ENCODE results near the gene EFCAB14.
"Not testable (repeated sequence)": the region's sequence is repeated elsewhere in the genome, so short reads cannot be mapped to it uniquely, and the experiment has no call there.

The EFCAB14 gene

DNA sequence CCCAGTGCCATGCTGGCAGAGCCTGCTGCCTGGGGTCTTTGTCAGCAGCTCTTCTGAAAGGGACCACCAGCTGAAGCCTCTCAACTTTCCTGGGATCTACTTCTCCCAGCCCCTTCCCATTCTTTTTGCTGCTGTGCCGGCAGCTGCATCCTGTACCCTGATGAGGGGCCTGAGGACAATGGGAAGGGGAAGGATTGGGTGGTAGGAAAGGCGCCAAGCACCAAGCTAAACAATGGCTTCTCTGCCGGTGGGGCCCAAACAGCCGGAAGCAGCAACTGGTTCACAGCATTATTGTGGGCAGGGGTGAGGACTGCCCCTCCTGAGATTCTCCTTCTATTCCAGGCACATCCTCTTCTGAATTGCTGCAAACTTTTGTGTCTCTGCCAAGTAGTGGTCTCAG lies 5.0 kb upstream of the EFCAB14 start:
- DNase-seq (ENCODE audit: low read depth in 1 of 2, low spot score in 1 of 2), result no peak

DNA sequence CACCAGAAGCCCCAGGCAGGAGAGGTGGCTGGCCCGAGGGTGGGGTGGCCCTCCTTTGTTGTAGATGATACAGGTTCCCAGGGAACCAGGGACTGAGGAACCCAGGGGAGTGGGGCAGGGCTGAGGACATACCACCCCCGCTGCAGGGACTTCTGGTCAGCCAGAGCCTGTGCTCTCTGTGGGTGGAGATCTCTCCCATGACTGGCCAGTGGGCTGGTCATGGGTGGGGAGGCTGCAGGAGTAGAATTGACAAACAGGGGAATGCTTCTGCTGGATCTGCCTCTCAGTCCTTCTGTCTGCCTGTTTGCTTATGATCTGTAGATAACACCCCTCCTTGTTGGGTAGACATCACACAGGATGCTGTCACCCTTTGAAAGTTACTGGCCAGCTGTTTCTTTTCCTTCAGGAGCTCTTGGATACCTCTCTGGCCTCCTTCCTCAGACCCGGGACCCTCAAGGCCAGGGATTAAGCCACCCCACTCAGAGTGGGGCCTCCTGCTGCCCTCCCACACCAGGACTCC lies 2.8 kb upstream of the EFCAB14 start:
- DNase-seq (ENCODE audit: low read depth in 1 of 2, low spot score in 1 of 2), result no peak

DNA sequence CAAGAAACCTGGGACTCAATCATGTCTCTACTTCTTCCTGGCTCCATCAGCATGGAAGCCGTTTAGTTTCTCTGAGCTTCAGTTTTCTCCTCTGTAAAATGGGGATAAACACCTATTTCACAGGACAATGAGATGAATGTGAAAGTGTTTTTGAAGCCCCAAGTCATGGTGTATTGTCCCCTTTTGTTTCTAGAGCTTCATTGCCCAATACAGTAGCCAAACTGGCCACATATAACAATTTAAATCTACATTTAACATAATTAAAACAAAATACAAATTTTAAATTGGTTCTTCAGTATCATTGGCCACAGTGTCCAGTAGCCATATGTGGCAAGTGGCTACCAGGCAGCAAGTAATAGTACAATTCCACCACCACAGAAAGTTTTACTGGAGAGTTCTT lies 2.3 kb upstream of the EFCAB14 start:
- no peak for DNase-seq (ENCODE audit: low read depth in 1 of 2, low spot score in 1 of 2)

DNA sequence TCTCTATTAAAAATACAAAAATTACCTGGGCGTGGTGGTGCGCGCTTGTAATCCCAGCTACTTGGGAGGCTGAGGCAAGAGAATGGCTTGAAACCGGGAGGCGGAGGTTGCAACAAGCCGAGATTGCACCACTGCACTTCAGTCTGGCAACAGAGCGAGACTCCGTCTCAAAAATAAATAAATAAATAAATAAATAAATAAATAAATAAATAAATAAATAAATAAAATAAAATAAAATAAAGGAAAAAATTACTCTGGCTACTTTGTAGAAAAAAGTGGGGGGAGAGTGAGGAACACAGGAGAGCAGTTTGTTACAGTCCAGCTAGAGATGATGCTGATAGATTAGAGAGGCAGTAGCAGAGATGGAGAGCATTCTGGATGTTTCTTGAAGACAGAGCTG lies 1.4 kb upstream of the EFCAB14 start:
- not testable (repeated sequence) for DNase-seq (ENCODE audit: low read depth in 1 of 2, low spot score in 1 of 2)

DNA sequence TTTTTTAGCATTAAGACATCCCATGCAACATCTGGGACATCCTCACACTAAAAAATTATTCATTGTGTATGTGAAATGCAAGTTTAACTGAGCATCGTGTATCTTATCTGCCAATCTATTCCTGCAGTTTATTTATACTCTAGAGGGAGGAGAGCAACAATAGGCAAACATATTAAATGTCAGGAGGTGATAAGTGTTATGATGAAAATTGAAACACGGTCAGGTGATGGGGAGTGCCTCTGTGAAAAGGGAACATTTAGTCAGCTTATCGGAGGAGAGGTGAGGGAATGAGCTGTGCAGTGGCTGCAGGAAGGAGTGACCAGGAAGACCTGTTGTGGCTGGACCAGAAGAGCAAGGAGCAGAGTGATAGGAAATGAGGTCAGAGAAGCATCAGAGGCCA lies 775 bp upstream of the EFCAB14 start:
- DNase-seq (ENCODE audit: low read depth in 1 of 2, low spot score in 1 of 2), result no peak

DNA sequence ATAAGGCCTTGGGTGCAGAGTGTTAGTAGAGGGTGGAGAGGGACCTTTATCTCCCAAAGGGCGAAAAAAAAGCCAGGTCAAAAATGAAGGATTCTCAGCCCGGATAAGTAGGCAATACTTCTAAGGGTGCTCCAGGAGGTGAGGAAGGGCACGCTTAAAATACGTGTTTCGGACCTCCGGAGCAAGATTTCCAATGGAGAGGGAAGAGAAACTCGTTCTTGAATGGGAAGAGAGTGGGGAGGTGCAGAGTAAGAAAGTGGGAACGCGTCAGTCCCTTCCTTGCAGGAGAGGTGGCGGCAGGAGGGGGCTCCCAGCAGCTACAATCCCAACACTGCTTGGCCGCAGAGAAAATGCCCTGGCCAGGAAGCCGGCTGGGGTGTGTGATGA lies 581 bp downstream of the EFCAB14 start:
- no peak for DNase-seq (ENCODE audit: low read depth in 1 of 2, low spot score in 1 of 2)

DNA sequence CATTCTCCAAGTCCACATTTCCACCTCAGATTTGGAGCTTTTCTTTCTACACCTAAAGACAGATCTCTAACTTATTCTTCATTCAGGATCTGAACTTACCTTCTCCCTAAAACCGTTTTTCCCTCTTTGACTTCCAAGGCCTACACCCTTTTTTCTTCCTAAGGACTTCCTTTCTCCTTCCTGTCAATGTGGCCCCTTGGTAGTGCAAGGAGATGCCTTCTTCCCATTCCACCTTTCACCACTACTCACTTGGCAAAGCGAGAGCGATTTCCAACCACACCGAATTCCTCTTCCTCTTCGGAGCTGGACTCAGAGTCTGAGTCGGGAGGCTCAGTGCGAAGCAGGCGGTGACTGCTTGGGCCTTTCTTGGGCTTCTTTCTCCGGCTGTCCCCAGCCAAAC lies 1.3 kb downstream of the EFCAB14 start:
- no peak for DNase-seq (ENCODE audit: low read depth in 1 of 2, low spot score in 1 of 2)

DNA sequence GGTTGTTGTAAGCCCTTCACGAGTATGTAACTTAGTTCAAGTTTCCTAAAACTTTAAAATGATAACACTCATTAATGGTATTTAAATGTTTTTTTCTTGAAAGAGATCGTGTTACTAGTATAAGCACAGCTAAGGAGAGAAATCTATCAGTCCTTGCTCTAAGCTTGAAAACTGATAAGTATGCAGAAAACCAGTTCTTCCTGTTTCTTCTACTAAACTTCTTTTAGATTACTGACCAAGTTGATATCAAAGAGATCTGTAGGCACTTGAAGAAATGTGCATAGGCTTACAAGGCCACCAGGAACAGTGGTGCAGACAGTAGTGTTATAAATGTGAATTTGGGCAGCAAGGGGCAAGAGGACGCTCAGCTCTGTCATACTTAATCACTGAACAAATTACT lies 3.9 kb downstream of the EFCAB14 start:
- no peak for DNase-seq (ENCODE audit: low read depth in 1 of 2, low spot score in 1 of 2)

DNA sequence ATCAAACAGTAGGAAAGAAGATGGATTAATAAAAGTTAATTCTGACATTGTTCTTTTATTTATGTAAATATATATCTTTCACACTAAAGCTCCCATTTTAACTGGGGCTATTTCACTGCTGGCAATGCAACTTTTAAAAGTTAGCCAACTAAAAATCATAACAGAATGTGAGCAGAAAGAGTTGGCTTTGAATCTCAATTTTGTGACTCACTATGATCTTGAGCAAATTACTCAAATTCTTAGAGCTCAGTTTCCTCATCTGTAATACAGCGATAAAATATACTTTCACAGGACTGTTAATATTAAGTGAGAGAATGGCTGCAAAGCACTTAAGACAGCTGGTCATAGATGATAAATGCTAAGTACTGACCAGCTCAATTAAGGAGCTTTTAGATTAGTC lies 10.8 kb downstream of the EFCAB14 start:
- no peak for DNase-seq (ENCODE audit: low read depth in 1 of 2, low spot score in 1 of 2)

DNA sequence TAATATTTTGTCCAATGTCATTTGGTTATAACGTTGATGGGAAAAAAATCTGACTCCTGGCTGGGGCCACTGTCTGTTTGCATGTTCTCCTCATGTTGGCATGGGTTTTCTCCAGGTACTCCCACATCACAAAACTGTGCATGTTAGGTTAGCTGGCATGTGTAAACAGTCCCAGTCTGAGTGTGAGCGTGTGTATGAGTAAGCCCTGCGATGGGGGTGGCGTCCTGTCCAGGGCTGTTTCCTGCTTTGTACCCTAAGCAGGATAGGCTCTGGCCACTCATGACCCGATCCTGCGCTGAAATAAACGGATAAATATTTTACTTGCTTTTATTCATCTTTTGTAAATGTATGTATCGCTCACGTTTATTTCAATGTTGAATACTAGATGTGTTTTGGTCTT lies 13.5 kb downstream of the EFCAB14 start:
- no peak for DNase-seq (ENCODE audit: low read depth in 1 of 2, low spot score in 1 of 2)

DNA sequence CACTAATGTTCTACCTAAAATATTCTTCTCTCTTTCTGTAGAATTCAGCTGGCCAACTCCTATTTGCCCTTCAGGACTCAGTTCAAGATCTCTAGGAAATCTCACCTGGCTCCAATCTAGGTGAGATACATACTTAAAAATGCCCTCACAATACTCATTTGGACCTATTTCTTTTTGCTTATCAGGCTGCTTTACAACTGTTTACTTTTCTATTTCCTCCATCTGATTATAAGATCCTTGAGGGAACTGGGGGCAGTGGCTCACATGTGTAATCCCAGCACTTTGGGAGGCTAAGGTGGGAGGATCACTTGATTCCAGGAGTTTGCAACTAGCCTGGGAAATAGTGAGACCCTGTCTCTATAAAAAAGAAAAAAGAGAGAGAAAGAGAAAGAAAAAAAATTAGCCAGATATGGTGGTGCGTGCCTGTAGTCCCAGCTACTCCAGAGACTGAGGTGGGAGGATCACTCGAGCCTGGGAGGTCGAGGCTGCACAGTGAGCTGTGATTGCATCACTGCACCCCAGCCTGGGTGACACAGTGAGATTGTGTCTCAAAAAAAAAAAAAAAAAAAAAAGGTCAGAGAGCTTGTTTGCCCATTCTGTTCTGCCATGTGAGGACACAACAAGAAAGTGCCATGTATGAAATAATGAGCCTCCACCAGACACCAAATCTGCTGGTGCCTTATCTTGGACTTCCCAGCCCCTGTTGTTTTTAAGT lies 14.8 kb downstream of the EFCAB14 start:
- DNase-seq (ENCODE audit: low read depth in 1 of 2, low spot score in 1 of 2), result no peak

DNA sequence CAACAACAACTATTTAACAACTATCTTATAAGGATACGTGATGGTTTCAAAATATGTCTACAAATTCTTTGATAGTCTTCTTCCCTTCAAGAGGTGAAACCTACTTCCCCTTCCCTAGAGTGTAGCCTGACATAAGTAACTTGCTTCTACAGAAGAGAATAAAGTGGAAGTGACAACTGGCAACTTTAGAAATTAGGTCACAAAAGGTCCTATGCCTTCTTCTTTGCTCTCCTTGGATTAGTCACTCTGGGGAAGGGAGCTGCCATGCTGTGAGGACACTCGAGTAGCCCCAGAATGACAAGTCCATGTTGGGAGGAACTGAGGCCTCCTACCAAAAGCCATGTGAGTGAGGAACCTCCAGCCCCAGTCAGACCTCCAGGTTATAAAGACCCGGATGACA lies 19.2 kb downstream of the EFCAB14 start:
- DNase-seq (ENCODE audit: low read depth in 1 of 2, low spot score in 1 of 2), result no peak

DNA sequence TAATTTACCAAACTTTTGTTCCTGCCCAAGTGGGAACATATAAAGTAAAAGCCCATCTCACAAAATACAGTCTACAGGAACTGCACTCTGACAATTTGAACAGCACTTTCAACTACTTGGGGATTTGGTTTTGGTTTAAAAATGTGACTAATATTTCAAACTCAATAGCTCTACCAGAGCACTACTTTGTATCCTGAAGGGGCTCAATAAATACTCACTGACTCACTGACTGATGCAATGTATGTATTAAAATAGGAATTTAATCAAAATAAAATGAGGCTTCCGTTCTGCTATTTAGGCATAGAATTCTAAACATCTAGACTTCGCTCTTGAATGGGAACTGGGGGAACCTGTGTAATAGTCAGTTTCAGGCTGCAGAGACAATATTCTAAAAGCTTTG lies 21.9 kb downstream of the EFCAB14 start:
- no peak for DNase-seq (ENCODE audit: low read depth in 1 of 2, low spot score in 1 of 2)

DNA sequence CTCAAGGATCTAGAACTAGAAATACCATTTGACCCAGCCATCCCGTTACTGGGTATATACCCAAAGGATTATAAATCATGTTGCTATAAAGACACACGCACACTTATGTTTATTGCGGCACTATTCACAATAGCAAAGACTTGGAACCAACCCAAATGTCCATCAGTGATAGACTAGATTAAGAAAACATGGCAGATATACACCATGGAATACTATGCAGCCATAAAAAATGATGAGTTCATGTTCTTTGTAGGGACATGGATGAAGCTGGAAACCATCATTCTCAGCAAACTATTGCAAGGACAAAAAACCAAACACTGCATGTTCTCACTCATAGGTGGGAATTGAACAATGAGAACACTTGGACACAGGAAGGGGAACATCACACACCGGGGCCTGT lies 24.2 kb downstream of the EFCAB14 start:
- DNase-seq (ENCODE audit: low read depth in 1 of 2, low spot score in 1 of 2), result not testable (repeated sequence)

DNA sequence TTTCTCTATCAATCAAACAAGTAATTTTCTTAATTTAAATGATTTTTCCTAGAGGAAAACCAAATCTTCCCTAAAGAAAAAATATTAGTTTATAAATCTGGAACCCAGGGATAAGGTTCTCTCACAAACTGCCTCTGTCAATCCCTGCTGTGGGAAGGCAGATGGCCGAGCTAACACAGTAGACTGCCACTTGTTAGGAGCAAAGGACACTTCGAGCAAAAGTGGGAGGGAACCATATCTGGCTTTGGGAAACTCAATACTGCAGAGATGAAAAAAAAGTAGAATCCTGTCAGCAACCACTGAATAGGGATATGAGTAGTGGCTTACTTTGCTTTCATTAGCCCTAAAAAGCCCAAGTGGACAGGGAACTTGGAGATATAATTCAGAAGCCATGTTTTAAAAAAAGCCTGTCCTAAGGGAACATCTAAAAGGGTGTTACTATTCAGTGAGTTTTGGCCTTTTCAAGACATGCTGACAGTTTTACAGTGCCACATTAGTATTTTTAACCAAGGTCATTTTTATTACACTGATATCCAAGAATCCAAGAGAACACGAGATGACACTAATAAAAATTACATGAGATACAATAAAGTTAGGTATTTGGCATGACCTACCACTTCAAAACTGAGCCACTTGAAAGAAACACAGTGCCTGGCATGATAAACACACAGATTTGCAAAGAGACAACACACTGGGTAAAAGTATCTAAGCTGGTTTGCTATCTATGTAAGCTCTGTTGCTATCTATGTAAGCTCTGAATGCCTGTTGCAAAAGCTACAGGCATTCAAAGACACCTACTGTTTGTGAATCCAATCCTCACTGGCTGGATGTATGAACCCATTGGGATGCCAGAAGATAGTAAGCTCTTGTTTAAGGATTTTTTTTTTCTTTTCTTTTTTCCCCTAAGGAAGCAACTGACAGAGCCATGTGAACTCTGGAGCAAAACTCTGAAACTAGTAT lies 25.8 kb downstream of the EFCAB14 start:
- DNase-seq (ENCODE audit: low read depth in 1 of 2, low spot score in 1 of 2), result no peak

DNA sequence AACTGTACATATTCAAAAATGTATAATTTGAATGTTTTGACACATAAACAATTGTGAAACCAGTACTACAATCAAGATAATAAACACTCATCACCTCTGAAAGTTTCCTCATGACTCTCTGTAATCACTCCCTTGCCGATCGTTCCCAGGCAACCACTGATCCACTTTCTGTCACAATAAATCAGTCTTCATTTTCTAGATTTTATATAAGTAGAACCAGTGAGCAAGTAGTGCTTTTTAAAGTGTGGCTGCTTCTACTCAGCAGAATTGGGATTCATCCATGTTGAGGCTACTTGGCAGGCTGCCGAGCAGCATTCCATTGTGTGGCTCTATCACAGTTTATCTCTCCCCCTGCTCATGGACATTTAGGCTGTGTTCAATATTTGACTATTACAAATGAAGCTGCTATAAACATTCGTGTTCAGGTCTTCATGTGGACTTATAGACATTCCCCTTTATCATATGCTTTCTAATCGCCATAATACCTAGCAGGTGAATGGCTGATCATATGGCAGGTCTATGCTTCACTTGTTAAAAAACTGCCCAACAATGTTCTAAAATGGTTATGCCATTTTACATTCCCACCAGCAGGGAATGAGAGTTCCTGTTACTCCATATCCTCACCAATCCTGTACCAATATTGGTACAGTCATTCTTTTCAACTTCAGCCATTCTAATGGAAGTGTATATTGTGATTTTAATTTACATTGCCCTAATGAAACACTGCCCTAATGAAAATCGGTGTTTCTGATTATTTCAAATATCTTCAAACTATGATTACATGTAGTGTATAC lies 26.7 kb downstream of the EFCAB14 start:
- DNase-seq (ENCODE audit: low read depth in 1 of 2, low spot score in 1 of 2), result no peak

DNA sequence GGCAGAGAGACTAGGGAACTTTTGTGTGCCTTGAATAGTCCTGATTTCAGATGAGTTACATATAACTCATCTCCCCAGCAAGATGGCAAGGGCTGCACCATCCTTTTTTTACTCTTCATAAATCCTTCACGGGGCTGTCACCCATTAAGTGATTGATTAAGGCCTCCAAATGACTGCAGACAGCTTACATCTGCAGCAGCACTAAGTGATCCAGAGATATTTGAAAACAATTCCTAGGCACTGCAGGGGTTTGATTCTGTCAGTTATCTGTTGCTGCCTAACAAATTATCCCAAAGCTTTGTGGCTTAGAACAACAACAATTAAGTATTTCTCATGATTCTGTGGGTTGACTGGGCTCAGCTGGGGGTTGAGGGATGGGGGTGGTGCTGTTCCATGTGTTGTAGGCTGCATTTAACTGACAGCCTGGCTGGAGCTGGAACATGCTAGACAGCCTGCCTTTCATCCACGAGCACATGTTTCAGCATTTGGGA lies 27.9 kb downstream of the EFCAB14 start:
- DNase-seq (ENCODE audit: low read depth in 1 of 2, low spot score in 1 of 2), result no peak

DNA sequence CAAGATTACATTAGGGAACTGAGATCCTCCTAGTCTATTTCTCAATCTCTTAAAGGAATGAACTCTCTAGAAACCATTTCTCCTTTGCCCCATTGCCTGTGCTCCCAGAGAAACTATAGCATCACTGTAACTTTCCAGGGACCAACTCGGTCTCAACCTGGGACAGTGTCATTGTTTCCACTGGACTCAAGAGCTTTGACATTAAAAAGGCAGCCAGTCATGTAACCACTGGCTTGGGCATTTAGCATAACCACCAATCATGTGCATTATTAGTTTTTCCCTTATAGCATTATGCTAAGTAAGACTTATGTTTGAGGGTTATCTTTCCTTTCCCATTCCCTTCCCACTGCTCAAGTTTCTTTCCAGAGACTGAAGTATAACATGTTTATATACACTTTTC lies 29.0 kb downstream of the EFCAB14 start:
- no peak for DNase-seq (ENCODE audit: low read depth in 1 of 2, low spot score in 1 of 2)

DNA sequence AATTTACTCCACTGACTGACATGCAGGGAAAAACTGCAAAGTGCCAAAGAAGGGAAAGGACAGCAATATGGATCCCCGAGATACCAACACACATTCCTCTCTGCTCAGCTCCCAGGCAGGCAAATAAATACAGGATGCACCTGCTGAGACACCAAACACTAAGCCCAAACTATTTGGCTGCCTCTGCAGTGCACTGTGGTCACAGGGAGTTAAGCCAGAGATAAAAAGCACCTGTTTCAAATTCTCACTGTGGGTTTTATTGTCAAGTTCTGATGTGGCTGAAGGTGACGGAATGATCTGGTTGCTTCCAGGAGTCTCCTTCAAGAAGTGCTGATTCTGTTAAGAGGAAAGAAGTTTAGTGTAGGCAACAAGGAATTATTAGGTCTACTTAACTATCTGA lies 29.6 kb downstream of the EFCAB14 start:
- no peak for DNase-seq (ENCODE audit: low read depth in 1 of 2, low spot score in 1 of 2)

DNA sequence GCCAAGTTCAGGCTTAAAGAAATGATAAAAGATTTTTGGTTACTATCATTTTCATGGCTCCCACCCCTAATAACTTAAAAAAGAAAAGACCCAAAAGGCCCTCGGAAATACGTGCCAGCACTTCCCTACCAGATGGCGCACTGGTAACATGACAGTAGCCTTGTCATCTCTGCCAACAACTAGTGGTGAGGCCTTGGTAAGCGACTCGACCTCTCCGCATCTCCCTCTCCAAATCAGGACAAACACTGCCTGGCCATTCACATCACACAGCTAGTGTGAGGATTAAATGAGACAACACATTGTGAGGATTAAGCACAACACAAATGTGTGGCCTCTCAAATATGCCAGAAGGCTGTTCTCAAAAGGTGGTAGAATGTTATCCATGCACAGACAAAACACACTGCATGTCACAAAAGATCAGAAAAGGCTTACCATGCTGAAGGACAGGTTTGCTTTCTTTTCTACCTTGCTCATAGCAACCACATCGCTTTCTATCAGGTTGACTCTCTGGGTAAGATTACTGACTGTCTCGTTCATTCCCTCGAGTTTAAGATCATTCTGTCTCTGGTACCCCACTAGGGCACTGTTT lies 30.9 kb downstream of the EFCAB14 start:
- no peak for DNase-seq (ENCODE audit: low read depth in 1 of 2, low spot score in 1 of 2)

DNA sequence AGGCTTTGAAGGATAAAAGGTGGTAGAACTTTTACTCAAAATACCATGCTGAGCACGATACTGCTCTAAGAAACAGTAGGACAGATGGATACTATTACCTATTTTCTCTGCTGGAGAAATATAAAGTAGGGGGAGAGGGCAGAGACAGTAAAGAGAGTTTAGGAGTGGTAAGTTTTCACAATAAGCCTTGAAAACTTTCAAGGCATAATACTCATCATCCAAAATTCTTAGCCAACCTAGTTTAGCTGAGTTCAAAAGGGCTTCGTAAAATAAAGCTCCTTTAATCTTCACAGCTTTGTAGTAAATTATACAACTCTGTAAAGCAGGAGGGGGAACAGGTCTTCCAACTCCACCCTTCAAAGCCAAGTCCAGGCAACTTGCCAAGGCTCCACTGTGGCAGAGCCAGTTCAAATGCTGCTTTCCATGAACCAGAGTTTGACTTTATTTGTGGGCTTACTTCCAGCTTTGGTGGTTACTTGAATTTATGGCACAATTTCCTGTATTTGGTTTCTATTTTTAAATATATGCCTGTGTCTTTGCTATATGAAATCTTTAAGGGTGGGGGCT lies 31.7 kb downstream of the EFCAB14 start:
- DNase-seq (ENCODE audit: low read depth in 1 of 2, low spot score in 1 of 2), result no peak
